VCaP (cell line): ENCODE results near the gene MID1IP1.

ENCODE experiments used
- H3K27ac ChIP-seq: fragments of 450-650 bp; 2 replicates; pipeline ENCODE4 v1.5.1; 2017
- TF ChIP-seq, protein P1 (sequence below): fragments of 450-650 bp; conservative IDR thresholded peaks from 2 replicates; pipeline ENCODE4 v1.5.1; 2017; ENCODE audit warnings: mild to moderate bottlenecking, moderate library complexity

MID1IP1 gene

DNA sequence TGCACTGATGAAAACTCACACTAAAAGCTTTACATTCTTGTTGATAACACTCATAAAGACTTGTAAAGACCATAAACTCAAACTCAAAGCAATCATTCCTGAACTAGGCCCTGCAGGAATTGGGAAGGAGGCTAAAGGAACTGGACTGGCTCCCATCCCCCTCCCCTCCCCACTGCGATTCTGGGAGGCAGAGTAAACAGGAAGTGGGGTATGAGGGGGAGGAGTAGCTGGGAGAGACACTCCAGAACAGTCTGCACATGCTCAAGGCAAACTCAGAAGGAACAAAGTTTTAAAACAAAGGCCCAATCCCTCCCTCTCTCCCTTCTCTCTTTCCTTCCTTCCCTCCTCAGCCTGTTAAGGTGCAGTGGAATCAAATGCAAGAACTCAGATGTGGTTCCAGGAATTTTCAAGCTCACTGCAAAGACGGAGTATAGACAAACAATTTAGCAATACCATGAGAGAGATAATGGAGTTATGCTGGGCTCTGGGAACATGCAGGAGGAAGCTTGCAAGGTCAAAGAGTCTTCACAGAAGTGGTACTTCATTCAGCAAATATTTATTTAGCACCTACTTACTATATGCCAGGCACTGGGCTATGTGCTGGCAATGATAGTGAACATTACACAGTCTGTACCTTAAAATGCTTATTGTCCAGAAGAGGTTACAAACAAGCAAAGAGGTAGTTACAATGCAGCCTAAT, 15.9 kb downstream of the MID1IP1 start:
- H3K27ac ChIP-seq = peak overlapping the region; percentile 71

DNA sequence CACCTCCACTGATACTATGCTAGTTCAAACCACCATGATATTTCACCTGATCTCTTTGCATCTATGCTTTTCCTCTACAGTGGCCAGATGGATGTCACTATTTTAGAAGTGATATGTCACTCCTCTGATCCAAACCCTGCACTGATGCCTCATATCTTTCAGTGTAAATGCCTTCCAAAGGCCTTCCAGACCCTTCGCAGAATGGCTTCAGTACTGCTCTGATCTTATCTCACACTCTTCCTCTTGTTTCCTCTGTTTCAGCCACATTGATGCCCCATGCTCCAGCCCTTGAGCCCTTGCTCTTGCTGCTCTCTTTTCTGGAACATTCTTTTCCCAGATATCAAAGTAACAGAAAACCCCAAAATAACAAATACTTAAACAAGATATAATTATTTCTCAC, 17.9 kb downstream of the MID1IP1 start:
- TF ChIP-seq, protein P1, sequence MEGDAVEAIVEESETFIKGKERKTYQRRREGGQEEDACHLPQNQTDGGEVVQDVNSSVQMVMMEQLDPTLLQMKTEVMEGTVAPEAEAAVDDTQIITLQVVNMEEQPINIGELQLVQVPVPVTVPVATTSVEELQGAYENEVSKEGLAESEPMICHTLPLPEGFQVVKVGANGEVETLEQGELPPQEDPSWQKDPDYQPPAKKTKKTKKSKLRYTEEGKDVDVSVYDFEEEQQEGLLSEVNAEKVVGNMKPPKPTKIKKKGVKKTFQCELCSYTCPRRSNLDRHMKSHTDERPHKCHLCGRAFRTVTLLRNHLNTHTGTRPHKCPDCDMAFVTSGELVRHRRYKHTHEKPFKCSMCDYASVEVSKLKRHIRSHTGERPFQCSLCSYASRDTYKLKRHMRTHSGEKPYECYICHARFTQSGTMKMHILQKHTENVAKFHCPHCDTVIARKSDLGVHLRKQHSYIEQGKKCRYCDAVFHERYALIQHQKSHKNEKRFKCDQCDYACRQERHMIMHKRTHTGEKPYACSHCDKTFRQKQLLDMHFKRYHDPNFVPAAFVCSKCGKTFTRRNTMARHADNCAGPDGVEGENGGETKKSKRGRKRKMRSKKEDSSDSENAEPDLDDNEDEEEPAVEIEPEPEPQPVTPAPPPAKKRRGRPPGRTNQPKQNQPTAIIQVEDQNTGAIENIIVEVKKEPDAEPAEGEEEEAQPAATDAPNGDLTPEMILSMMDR = no peak
- no peak overlapping the region for H3K27ac ChIP-seq

More for the DNA sequence above, 15.9 kb downstream of the MID1IP1 start:
- TF ChIP-seq, protein P1 = no peak

DNA sequence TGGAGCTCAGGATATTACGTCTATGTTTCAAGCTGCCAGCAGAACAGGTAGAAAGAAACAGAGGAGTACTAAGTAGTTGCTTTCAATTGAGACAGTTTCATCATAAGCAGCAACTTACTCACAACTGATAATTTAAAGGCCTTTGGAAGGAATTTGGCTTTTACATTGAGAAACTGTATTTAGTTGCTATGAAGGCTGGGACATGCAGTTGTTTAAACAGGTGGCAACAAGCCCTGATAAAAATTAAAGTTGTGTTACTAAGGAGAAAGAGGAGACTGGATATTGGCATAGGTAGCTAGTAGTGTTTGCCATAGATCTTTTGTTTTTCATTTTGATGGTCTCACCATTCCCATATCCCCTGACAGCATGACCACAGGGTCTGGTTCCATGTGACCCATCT, 18.4 kb downstream of the MID1IP1 start:
- no peak overlapping the region for H3K27ac ChIP-seq
- TF ChIP-seq, protein P1 = no peak

DNA sequence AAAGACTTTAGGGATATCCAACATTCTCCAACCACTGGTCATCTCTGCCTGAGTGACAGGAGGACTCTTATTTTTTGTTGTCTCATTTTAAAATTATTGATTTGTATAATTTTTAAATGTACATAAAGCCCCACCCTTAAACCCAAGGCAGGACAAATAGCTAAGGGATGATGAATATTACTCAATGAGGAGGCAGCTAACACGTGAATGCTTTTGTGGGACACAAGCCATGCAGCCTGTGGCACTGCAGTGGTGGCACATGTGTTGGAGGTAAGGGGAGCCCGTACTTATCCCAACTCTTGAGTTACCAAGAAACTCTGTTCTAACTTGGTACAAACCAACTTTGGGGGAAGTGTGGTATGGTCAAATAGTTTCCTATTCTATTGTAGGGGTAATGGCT, 19.5 kb downstream of the MID1IP1 start:
- no peak overlapping the region for H3K27ac ChIP-seq
- TF ChIP-seq, protein P1 = no peak

DNA sequence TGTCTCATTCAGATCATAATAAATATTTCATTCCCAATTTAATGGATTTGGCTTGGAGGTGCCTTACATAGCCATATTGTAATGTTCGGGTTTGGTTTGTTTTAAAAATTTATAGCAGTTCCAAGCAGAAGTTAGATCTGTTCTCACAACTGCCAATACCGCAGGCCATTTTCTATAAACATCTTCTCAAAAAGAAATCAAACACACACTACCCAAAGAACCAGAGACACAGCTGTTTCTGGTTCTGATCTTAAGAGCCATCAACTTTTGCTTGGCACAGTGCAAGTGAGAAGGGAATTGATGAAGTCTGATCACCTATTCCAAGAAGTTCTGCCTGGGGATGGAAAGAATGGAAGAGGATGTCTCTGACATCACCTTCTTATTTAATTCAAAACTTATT, 22.9 kb downstream of the MID1IP1 start:
- H3K27ac ChIP-seq = no peak overlapping the region
- TF ChIP-seq, protein P1 = no peak

DNA sequence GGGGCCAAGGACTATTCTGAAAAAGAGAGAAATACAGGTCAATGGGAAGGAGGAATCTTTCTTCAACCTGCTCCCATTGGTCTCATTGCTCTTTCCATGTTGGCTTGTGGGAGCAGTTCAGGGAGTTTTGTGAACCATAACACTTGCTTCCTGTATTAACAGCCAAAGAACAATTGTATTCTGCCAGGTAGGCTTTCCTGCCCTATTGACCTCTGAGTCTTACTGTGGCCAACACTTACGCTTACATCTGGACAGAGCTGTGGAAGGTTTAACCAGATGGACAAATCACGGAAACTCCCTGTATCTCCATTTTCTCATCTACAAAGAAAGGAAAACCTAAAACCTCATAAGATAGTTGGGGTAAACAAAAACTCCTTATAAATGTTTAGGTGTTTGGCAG, 30.7 kb downstream of the MID1IP1 start:
- TF ChIP-seq, protein P1 = no peak

DNA sequence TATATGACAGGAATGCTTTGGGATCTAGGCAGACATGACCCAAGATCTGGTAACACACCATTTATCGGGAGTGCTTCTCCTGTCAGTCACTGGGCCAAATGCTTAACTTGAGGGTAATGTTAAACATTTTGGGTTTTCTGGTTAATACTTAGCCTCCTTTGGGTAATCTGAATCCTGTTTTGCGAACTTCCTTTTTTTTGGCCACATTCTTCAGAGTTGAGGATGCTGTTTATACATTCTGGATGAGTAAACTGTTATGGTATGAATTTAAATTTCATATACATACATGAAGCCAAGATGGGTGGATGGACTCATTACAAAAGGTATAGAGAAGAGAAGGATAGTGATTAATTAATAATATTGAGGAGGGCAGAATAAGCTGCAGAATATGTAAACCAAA, 36.1 kb downstream of the MID1IP1 start:
- TF ChIP-seq, protein P1 = no peak
- no peak overlapping the region for H3K27ac ChIP-seq

More for the DNA sequence above, 30.7 kb downstream of the MID1IP1 start:
- H3K27ac ChIP-seq = no peak overlapping the region
